GM12878 (cell line): ENCODE results near the gene DCST1. TPM values are rescaled to one million over a fixed set of nuclear protein-coding genes. Genes with fewer than 3 reads are reported as not detected.
A peak's percentile ranks its signal among the peaks of the same experiment; 100 is the strongest.

ENCODE experiments used
- CEBPZ ChIP-seq: fragments of 150-350 bp; IDR thresholded peaks from 2 replicates; pipeline ENCODE4 v1.6.1; 2016; ENCODE audit warnings: low read depth, low read length
- EZH2 ChIP-seq: IDR thresholded peaks from 2 replicates; pipeline ENCODE4 v1.6.1; 2012; ENCODE audit warnings: low read depth, mild to moderate bottlenecking, control low read depth, inconsistent platforms, low read length, borderline replicate concordance; ENCODE audit not compliant: control insufficient read depth
- FOS ChIP-seq: IDR thresholded peaks from 3 replicates; pipeline ENCODE4 v1.6.1; 2011; ENCODE audit warnings: borderline replicate concordance; ENCODE audit not compliant: insufficient read length; ENCODE audit errors: extremely low read depth
- FOXM1 ChIP-seq: IDR thresholded peaks from 2 replicates; pipeline ENCODE4 v1.6.1; 2012; ENCODE audit warnings: low read depth, mild to moderate bottlenecking, inconsistent platforms, low read length, moderate library complexity
- GABPA ChIP-seq: IDR thresholded peaks from 2 replicates; pipeline ENCODE4 v1.6.1; 2014; ENCODE audit warnings: antibody characterized with exemption, low read depth, mild to moderate bottlenecking, inconsistent platforms
- HCFC1 ChIP-seq: fragments of 150-350 bp; IDR thresholded peaks from 2 replicates; pipeline ENCODE4 v1.6.1; 2014; ENCODE audit warnings: low read length
- IKZF2 ChIP-seq, 2 experiments: fragments of 450-650 bp; IDR thresholded peaks; 2 replicates each; pipeline ENCODE4 v1.6.1; 2017; ENCODE audit warnings: mild to moderate bottlenecking in 2 of 2, moderate library complexity in 2 of 2
- JUND ChIP-seq: IDR thresholded peaks from 2 replicates; pipeline ENCODE4 v1.6.1; 2012; ENCODE audit warnings: low read depth, mild to moderate bottlenecking, low read length, improper control_type of control experiment, moderate library complexity
- MTA2 ChIP-seq: fragments of 450-650 bp; IDR thresholded peaks from 2 replicates; pipeline ENCODE4 v1.6.1; 2016; ENCODE audit warnings: low read depth, mild to moderate bottlenecking, moderate library complexity
- MTA3 ChIP-seq: IDR thresholded peaks from 2 replicates; pipeline ENCODE4 v1.6.1; 2012; ENCODE audit warnings: low read length, inconsistent platforms, borderline replicate concordance
- NFXL1 ChIP-seq: fragments of 450-650 bp; IDR thresholded peaks from 2 replicates; pipeline ENCODE4 v1.6.1; 2017; ENCODE audit warnings: antibody characterized with exemption, mild to moderate bottlenecking, borderline replicate concordance
- PAX5 ChIP-seq: IDR thresholded peaks from 2 replicates; pipeline ENCODE4 v1.6.1; 2011; ENCODE audit warnings: low read depth, low read length, borderline replicate concordance
- RAD21 ChIP-seq: IDR thresholded peaks from 2 replicates; pipeline ENCODE4 v1.6.1; 2011; ENCODE audit warnings: mild to moderate bottlenecking, low read depth, low read length, moderate library complexity; ENCODE audit not compliant: insufficient read depth
- REST ChIP-seq: IDR thresholded peaks from 2 replicates; pipeline ENCODE4 v1.6.1; 2012; ENCODE audit warnings: mild to moderate bottlenecking, low read depth, low read length
- SMAD1 ChIP-seq: fragments of 450-650 bp; IDR thresholded peaks from 2 replicates; pipeline ENCODE4 v1.6.1; 2018; ENCODE audit warnings: mild to moderate bottlenecking, low read depth; ENCODE audit not compliant: partially characterized antibody
- SMC3 ChIP-seq: IDR thresholded peaks from 2 replicates; pipeline ENCODE4 v1.6.1; 2011; ENCODE audit warnings: low read length, improper control_type of control experiment, borderline replicate concordance
- SP1 ChIP-seq: IDR thresholded peaks from one replicate; pipeline ENCODE4 v1.6.1; 2011; ENCODE audit warnings: low read depth, low read length
- TBL1XR1 ChIP-seq: IDR thresholded peaks from 2 replicates; pipeline ENCODE4 v1.6.1; 2012; ENCODE audit warnings: low read depth, low read length, improper control_type of control experiment
- TCF12 ChIP-seq: IDR thresholded peaks from 2 replicates; pipeline ENCODE4 v1.6.1; 2011; ENCODE audit warnings: low read depth, mild to moderate bottlenecking, low read length
- WRNIP1 ChIP-seq: IDR thresholded peaks from 2 replicates; pipeline ENCODE4 v1.6.1; 2011; ENCODE audit warnings: low read depth, low read length, improper control_type of control experiment, borderline replicate concordance
- ZNF217 ChIP-seq: fragments of 450-650 bp; IDR thresholded peaks from 2 replicates; pipeline ENCODE4 v1.6.1; 2017; ENCODE audit warnings: antibody characterized with exemption, mild to moderate bottlenecking
- ZNF24 ChIP-seq: fragments of 450-650 bp; IDR thresholded peaks from 2 replicates; pipeline ENCODE4 v1.6.1; 2017; ENCODE audit warnings: antibody characterized with exemption, mild to moderate bottlenecking
- polyA plus RNA-seq, 11 experiments: library from polyadenylated mRNA; depleted of rRNA in 4 of 11; unstranded in 6 of 11; stranded (reverse) in 5 of 11; fragments of >200 nt; fragmentation: Nextera tagmentation in 4 of 11; fragmentation: Illumina TruSeq in 1 of 11; extraction: Ambion mirVana in 4 of 11; extraction: Trizol in 1 of 11; gene quantifications; 1 replicate in 1 of 11; 2 replicates in 10 of 11; pipeline versions ENCODE4 v1.2.1 to v1.2.3, GENCODE V29; 2011 to 2016; ENCODE audit warnings: inconsistent platforms in 2 of 11, missing spikeins in 2 of 11, low read depth in 1 of 11
- total RNA-seq, 4 experiments: library from RNA; depleted of rRNA in 3 of 4; stranded (reverse); fragments of >200 nt in 3 of 4; fragmentation: Illumina TruSeq in 1 of 4; extraction: Trizol in 1 of 4; gene quantifications; 2 replicates each; pipeline versions ENCODE4 v1.2.1 to v1.2.3, GENCODE V29; 2013 to 2021
- TF ChIP-seq, protein P1 (sequence below): fragments of 450-650 bp; IDR thresholded peaks from 2 replicates; pipeline ENCODE4 v1.6.1; 2017; ENCODE audit warnings: mild to moderate bottlenecking

DCST1 gene
- total and polyA plus RNA-seq, 10 of the 15 experiments (the other 5 are each of a cell fraction or from before 2014, with no cell fraction given): not detected

- TF ChIP-seq REST: no peak
- TF ChIP-seq GABPA: no peak
- no peak for TF ChIP-seq MTA3
- no peak for TF ChIP-seq FOXM1
- peak; percentile 72 for TF ChIP-seq RAD21
- no peak for TF ChIP-seq WRNIP1
- TF ChIP-seq, protein P1, sequence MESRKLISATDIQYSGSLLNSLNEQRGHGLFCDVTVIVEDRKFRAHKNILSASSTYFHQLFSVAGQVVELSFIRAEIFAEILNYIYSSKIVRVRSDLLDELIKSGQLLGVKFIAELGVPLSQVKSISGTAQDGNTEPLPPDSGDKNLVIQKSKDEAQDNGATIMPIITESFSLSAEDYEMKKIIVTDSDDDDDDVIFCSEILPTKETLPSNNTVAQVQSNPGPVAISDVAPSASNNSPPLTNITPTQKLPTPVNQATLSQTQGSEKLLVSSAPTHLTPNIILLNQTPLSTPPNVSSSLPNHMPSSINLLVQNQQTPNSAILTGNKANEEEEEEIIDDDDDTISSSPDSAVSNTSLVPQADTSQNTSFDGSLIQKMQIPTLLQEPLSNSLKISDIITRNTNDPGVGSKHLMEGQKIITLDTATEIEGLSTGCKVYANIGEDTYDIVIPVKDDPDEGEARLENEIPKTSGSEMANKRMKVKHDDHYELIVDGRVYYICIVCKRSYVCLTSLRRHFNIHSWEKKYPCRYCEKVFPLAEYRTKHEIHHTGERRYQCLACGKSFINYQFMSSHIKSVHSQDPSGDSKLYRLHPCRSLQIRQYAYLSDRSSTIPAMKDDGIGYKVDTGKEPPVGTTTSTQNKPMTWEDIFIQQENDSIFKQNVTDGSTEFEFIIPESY: no peak
- TF ChIP-seq CEBPZ: no peak
- TF ChIP-seq HCFC1: peak; percentile 15; the same call in 1 of the 2 replicates
- no peak for TF ChIP-seq NFXL1
- TF ChIP-seq SMAD1: no peak
- peak; percentile 29 to 76; a peak in 2 of 4 replicates for TF ChIP-seq IKZF2 (IDR thresholded peaks at IDR 0.05)
- TF ChIP-seq SMC3: peak; percentile 74
- no peak for TF ChIP-seq EZH2
- TF ChIP-seq ZNF217: peak; percentile 57; the same call in 1 of the 2 replicates
- no peak for TF ChIP-seq TBL1XR1
- 0 out of 2 replicates have a peak, but pooled peaks have one; percentile 10 for TF ChIP-seq PAX5
- TF ChIP-seq SP1: no peak
- TF ChIP-seq JUND: no peak
- TF ChIP-seq MTA2: peak; percentile 37; the same call in 1 of the 2 replicates
- 0 out of 2 replicates have a peak, but pooled peaks have one; percentile 7 for TF ChIP-seq TCF12
- no peak for TF ChIP-seq FOS
- TF ChIP-seq ZNF24: no peak
Observed at GRCh38 chr1:154998818-154999570, 34.6 kb upstream of the DCST1 start (continued).
